Measurements from ENCODE around the gene DRICH1. TPM values are rescaled to one million over a fixed set of nuclear protein-coding genes. Genes with fewer than 3 reads are reported as not detected.

DRICH1 gene
- total RNA-seq, 2 donors from 2014 or later, result 0.35 to 0.79 TPM

- H3K9ac ChIP-seq (ENCODE audit: low read depth in 2 of 2, low read length in 2 of 2), result no peak within 1 kb of the TSS
- H3K4me3 ChIP-seq, result no peak within 1 kb of the TSS
- H3K36me3 ChIP-seq, result no peaks in the 10 kb centered on the region
- no peaks in the 10 kb centered on the region for H3K27me3 ChIP-seq
- TF ChIP-seq CTCF (IDR thresholded peaks at IDR 0.05), result no peak
- DNase-seq, result no peak
- no peaks in the 10 kb centered on the region for H3K4me1 ChIP-seq
- no peak within 1 kb of the TSS for H3K27ac ChIP-seq
- intact Hi-C loops (cut with DNase I), result no loop called here
- H3K9me3 ChIP-seq, result no peaks in the 10 kb centered on the region
These were observed 52.1 kb downstream of the DRICH1 start, which contains the start of gene IGLL1 for GRCh38 chr22:23579870-23580575. Gene IGLL1 (minus strand): TSS chr22:23580290. CDS start chr22:23580190, 100 bp downstream.

GRCh38 chr22:23579280-23579679 lies 52.8 kb downstream of the DRICH1 start:
- no peak overlapping the region for H3K27ac ChIP-seq

GRCh38 chr22:23578306-23578705 lies 53.8 kb downstream of the DRICH1 start:
- Histone ChIP-seq H3K4me1 (no peaks in the 10 kb centered on the region), H3K27ac (no peak overlapping the region), H3K9ac (ENCODE audit: low read depth in 2 of 2, low read length in 2 of 2) (no peak overlapping the region), H3K27me3 (no peaks in the 10 kb centered on the region), H3K4me3 (no peak overlapping the region), H3K9me3 (no peaks in the 10 kb centered on the region), H3K36me3 (no peaks in the 10 kb centered on the region)
- intact Hi-C loops (cut with DNase I), result no loop called here
- DNase-seq, result no peak
- no peak for TF ChIP-seq CTCF (IDR thresholded peaks at IDR 0.05)

More at GRCh38 chr22:23579280-23579679, 52.8 kb downstream of the DRICH1 start:
- no peaks in the 10 kb centered on the region for H3K27me3 ChIP-seq
- H3K36me3 ChIP-seq, result no peaks in the 10 kb centered on the region
- no peaks in the 10 kb centered on the region for H3K4me1 ChIP-seq
- intact Hi-C loops (cut with DNase I), result no loop called here
- no peak for TF ChIP-seq CTCF (IDR thresholded peaks at IDR 0.05)
- H3K4me3 ChIP-seq, result no peak overlapping the region
- H3K9me3 ChIP-seq, result no peaks in the 10 kb centered on the region
- no peak overlapping the region for H3K9ac ChIP-seq (ENCODE audit: low read depth in 2 of 2, low read length in 2 of 2)
- no peak for DNase-seq

GRCh38 chr22:23576681-23577080 lies 55.4 kb downstream of the DRICH1 start:
- no peak for TF ChIP-seq CTCF (IDR thresholded peaks at IDR 0.05)
- Histone ChIP-seq H3K27me3 (no peaks in the 10 kb centered on the region), H3K4me3 (no peak overlapping the region), H3K9ac (ENCODE audit: low read depth in 2 of 2, low read length in 2 of 2) (no peak overlapping the region), H3K4me1 (no peaks in the 10 kb centered on the region), H3K9me3 (no peaks in the 10 kb centered on the region), H3K27ac (no peak overlapping the region), H3K36me3 (no peaks in the 10 kb centered on the region)
- intact Hi-C loops (cut with DNase I), result no loop called here
- DNase-seq, result no peak

- DNase-seq, result no peak
- no peaks in the 10 kb centered on the region for H3K27me3 ChIP-seq
- H3K9ac ChIP-seq (ENCODE audit: low read depth in 2 of 2, low read length in 2 of 2), result no peak overlapping the region
- H3K9me3 ChIP-seq, result no peaks in the 10 kb centered on the region
- intact Hi-C loops (cut with DNase I), result no loop called here
- no peaks in the 10 kb centered on the region for H3K4me1 ChIP-seq
- H3K36me3 ChIP-seq, result no peaks in the 10 kb centered on the region
- no peak for TF ChIP-seq CTCF (IDR thresholded peaks at IDR 0.05)
- no peak overlapping the region for H3K4me3 ChIP-seq
- no peak overlapping the region for H3K27ac ChIP-seq
These were observed 56.5 kb downstream of the DRICH1 start for GRCh38 chr22:23575601-23576000.
